22Rv1 (cell line): ENCODE data around the gene CELA1.

Experiments
- CTCF ChIP-seq: fragments of 450-650 bp; IDR thresholded peaks from 2 replicates; pipeline ENCODE4 v1.5.1; 2017; ENCODE audit warnings: mild to moderate bottlenecking
- ZFX ChIP-seq: fragments of 450-650 bp; IDR thresholded peaks from 2 replicates; pipeline ENCODE4 v1.6.1; 2017; ENCODE audit warnings: antibody characterized with exemption, borderline replicate concordance

GRCh38 chr12:51368640-51369517, 22.4 kb upstream of the CELA1 start:
- TF ChIP-seq CTCF = no peak
- no peak for TF ChIP-seq ZFX
